HT-29 (cell line): ENCODE measurements around the gene SLC17A9. TPM values are rescaled to one million over a fixed set of nuclear protein-coding genes. Genes with fewer than 3 reads are reported as not detected.

ENCODE experiments used
- DNase-seq: peaks from one replicate; pipeline ENCODE4 v3.0.0-alpha.2; 2015; ENCODE audit warnings: low spot score
- total RNA-seq: library from RNA; depleted of rRNA; stranded (reverse); fragments of >200 nt; shearing (Covaris generic); gene quantifications from 2 replicates; pipeline ENCODE4 v1.2.3, GENCODE V29; 2014

The SLC17A9 gene
- total RNA-seq, 1 experiment from 2014 or later, result 127 TPM

GRCh38 chr20:62938105-62938888 is 14.2 kb upstream of the SLC17A9 start, which contains the start of gene GID8:
Gene GID8 (plus strand): TSS chr20:62938147. CDS start chr20:62941503, 3,356 bp downstream.
- peak; percentile 80 for DNase-seq

- no peak for DNase-seq
Measured at GRCh38 chr20:62940875-62941274, 11.6 kb upstream of the SLC17A9 start.

GRCh38 chr20:62941792-62942191 is 10.7 kb upstream of the SLC17A9 start:
- DNase-seq, result no peak

GRCh38 chr20:62942456-62942855 is 10.1 kb upstream of the SLC17A9 start:
- DNase-seq, result no peak

- DNase-seq, result no peak
Measured at GRCh38 chr20:62943396-62943795, 9.1 kb upstream of the SLC17A9 start.

- no peak for DNase-seq
Measured at GRCh38 chr20:62944184-62944583, 8.3 kb upstream of the SLC17A9 start.

- no peak for DNase-seq
Measured at GRCh38 chr20:62944746-62945145, 7.8 kb upstream of the SLC17A9 start.

GRCh38 chr20:62945771-62946339 is 6.7 kb upstream of the SLC17A9 start:
- DNase-seq, result no peak

- no peak for DNase-seq
Measured at GRCh38 chr20:62946918-62947317, 5.6 kb upstream of the SLC17A9 start.

GRCh38 chr20:62947532-62948300 is 4.8 kb upstream of the SLC17A9 start:
- DNase-seq, result no peak

GRCh38 chr20:62949153-62949821 is 3.2 kb upstream of the SLC17A9 start:
- no peak for DNase-seq

GRCh38 chr20:62949962-62950361 is 2.5 kb upstream of the SLC17A9 start:
- DNase-seq, result no peak

- DNase-seq, result no peak
Measured at GRCh38 chr20:62950741-62951140, 1.8 kb upstream of the SLC17A9 start.

- DNase-seq, result no peak
Measured at GRCh38 chr20:62951143-62951895, 1.2 kb upstream of the SLC17A9 start.

GRCh38 chr20:62951896-62952372 is 575 bp upstream of the SLC17A9 start:
- DNase-seq, result no peak

GRCh38 chr20:62952968-62953838 is 694 bp downstream of the SLC17A9 start:
- peak; percentile 74 for DNase-seq

- DNase-seq, result peak; percentile 73
Measured at GRCh38 chr20:62953839-62954703, 1.6 kb downstream of the SLC17A9 start.

GRCh38 chr20:62955519-62956386 is 3.2 kb downstream of the SLC17A9 start:
- DNase-seq, result no peak
